CD4-positive, alpha-beta T cell treated with Interleukin-12 subunit alpha and Interleukin-12 subunit beta, for 1 hour (primary cell): Measurements from ENCODE around the gene THRB.

Source experiments
- DNase-seq: peaks from one replicate; pipeline ENCODE4 v3.0.0-alpha.2; 2020

THRB gene

DNA sequence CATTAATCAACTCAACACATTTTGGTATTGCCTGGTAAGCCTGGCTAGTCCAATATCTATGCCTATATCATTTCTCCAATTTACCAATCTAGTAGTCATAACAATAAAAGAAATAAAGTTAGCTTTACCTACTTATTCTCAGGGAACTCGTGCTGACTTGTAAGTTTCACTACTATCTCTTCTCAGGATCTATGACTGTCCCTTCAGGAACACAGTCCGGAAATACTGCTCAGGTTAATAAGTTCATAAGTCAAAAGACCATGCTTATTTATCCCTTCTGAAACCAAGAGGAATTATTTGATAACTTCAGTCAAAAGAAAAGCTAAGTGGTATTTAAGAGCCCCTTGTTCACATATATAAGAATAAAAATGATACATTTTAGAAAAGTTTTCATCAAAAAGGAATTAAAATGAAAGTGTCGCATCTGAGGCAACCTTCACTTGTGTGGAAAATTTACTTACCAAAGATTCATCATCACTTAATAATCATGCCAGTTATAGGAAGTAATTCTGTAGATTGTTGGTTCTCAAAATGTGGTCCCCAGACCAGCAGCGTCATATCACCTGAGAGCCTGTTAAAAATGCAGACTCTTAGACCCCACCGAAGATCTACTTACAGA, 15.5 kb upstream of the THRB start:
- DNase-seq, result no peak

GRCh38 chr3:24508423-24508839, 13.8 kb upstream of the THRB start:
- no peak for DNase-seq

GRCh38 chr3:24507776-24508422, 13.2 kb upstream of the THRB start:
- no peak for DNase-seq

- no peak for DNase-seq
Measured at GRCh38 chr3:24506966-24507775, 12.5 kb upstream of the THRB start.

DNA sequence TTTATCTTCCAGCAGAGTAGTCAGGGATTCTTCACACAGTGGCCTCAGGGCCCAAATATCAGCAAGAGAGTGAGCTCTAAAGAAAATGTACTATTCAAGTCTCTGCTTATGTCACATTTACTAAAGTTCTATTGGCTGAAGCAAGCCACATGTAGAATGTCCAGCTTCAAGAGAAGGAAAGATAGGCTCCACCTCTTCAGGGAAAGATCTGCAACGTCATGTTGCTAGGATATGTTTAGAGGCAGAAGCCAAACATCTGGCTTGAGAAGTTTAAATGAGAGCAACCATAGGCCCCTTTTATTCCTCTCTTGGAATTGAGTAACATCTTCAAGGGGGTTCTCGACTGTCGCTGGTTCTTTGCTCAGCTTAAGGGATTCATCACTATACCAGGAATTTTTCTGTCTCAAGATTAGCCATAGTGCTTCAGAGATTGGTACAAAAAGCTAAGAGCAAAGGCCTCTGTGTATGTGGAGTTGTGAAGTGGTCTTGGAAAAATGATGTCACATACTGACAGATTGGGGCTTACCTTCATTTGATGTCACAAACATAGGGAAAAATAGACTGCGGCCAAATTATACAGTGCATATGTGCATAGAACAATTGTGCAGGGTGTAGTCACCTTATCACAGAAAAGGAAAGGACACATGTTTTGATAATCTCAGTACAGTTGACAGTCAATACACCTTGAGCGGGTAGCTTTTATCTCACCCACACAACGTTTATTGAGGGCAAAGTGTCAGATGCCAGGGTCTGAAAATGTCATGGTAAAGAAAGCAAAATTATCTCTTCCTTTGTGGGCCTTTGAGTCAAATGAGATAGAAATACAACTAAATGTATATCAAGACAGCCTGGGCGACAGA, 11.3 kb upstream of the THRB start:
- no peak for DNase-seq

DNA sequence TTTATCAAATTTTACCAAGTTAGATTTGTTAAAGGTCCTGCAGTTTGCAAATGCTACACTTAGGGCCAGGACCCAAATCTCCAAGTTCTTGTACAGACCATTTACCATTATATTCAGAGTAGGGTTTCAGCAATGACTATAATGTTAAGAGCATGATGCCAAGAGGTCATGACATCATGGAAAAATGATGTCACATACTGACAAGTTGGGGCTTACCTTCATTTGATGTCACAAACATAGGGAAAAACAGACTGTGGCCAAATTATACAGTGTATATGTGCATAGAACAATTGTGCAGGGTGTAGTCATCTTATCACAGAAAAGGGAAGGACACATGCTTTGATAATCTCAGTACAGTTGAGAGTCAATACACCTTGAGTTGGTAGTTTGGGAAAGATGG, 10.1 kb upstream of the THRB start:
- no peak for DNase-seq

DNA sequence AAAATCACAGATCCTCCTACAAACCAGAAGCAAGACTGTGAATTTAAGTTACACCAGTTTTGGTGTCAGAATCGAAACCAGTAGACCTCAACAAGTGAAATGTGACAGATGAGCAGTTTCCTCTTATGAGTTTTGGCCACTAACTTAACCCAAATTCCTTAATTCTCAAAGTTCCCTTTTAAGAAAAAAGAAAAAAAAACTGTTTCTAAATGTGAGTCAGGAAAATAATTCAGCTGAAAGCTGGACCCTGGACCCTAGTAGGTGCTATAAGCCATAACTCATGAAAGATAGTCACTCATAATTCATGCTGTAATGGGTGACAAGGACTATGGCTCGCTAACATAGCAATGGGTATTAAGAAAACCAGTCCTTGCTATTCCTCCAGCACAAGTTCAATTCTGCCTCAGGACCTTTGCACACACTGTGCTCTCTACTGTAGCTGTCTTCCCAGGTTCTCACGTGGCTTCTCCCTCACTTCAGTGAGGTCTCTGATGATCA, 9.0 kb upstream of the THRB start:
- DNase-seq, result no peak

GRCh38 chr3:24502690-24503089, 8.0 kb upstream of the THRB start:
- DNase-seq, result no peak

DNA sequence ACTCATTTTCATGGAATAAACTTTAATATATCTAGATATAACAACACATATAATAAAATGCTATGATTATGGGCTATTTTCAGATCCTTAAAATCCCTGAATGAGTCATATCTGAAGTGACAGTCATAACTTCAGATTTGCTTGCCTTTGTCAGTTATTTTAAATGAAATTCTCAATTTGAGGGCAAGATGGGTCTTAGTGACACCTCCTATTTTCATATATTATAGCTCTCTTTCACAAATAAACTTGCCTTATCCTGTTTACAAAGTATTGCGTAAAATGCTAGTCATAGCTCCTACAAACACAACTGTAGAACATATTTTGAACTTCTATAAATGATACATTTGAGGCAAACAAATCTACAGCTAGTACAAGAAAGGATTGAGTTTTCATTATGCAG, 6.2 kb upstream of the THRB start:
- no peak for DNase-seq

DNA sequence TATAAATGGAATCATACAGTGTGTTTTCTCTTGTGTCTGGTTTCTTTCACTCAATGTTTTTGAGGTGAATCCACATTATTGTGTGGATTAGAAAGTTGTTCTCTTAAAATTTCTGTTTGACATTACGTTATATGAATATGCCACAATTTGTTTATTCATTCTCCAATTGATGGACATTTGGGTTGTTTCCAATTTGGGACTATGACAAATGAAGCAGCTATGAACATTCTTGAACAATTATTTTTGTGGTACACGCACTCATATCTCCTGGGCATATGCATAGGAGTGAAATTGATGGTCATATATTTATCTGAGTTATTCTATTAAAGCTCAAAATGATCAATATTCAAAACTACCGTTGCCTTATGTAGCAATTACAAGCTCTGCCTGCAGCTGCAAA, 5.3 kb upstream of the THRB start:
- no peak for DNase-seq

DNA sequence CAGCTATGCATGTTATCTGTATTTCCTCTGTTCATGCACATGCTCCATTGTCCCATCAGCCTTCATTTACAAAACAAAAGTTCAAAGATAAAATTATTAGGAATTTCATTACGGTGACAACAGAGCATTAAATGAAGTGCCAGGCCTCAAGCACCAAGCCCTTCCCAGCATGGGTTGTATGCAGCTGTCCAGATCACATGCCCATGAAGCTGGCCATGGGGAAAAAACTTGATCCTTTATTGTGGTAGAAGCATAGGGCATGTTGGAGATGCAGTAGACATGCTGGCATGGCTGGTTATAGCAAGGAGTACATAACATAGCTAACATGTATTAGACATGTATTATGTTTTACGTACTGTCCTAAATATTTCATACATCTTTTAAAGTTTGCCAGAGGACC, 4.1 kb upstream of the THRB start:
- DNase-seq, result no peak

DNA sequence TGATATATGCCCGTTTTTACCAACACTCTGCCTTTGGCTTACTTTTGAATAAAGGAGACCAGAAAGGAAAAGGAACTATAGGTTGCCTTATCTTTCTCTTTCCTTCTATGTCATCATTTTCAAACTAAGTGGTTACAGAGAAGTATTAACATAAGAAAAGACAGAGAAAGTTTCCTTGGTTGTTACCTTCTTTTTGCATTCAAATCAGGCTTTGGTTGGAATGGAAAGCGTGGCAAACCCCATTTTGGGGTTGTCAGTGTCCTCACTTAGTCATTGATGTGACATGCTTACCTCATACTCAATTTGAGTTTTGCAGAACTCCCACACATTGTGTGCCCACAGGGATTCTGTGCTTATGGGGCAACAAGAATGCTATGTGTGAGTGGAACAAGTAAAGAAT, 3.7 kb upstream of the THRB start:
- DNase-seq, result no peak

DNA sequence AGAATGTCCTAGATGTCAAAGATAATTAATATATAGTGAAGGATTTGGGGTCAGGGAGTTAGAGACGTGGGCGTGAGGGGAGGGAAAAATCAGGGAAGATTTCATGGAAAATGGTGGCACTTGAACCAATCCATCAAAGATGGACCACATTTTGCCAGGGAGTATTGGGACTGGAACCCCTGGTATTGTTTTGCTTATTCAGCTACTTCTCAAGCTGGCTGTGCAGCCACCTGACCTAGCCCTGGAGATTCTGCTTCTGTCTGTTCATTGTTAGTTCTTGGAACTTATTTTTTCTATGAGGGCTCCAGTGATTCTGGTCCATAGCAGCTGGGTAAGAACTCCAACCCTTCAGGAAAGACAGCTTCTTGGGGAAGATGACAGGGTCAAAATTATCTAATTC, 3.3 kb upstream of the THRB start:
- DNase-seq, result no peak

GRCh38 chr3:24496529-24497482, 2.2 kb upstream of the THRB start:
- no peak for DNase-seq

DNA sequence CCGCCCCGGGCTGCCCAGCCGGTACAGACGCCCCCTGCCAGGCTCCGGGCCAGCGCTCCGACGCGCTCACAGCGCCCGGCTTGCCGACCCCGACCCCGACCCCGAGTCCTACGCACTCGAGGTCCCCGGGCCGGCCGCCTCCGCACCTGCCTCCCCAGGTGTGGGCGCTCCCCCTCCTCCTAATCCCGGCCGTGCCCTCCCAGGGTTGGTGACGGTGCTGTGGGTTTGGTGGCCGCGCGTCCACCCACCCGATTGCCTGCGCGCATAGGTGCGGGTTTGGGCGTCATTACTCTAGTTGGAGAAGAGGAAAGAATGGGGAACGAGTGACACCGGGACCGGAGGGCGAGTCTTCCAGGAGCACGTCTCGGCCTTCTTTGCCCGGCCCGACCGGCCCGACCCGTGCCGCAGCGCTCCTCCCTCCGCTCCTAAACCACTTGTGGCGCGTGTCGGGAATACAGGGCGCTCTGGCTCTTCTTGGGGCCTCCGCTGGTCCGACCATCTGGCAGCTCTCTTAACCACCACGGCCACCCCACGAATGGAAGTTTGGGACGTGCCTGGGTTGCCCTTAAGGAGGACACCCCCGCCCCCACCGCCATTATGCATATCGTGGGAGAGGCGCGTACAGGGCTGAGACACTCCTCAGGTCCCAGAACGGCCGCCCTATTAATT, 810 bp upstream of the THRB start:
- DNase-seq, result no peak

DNA sequence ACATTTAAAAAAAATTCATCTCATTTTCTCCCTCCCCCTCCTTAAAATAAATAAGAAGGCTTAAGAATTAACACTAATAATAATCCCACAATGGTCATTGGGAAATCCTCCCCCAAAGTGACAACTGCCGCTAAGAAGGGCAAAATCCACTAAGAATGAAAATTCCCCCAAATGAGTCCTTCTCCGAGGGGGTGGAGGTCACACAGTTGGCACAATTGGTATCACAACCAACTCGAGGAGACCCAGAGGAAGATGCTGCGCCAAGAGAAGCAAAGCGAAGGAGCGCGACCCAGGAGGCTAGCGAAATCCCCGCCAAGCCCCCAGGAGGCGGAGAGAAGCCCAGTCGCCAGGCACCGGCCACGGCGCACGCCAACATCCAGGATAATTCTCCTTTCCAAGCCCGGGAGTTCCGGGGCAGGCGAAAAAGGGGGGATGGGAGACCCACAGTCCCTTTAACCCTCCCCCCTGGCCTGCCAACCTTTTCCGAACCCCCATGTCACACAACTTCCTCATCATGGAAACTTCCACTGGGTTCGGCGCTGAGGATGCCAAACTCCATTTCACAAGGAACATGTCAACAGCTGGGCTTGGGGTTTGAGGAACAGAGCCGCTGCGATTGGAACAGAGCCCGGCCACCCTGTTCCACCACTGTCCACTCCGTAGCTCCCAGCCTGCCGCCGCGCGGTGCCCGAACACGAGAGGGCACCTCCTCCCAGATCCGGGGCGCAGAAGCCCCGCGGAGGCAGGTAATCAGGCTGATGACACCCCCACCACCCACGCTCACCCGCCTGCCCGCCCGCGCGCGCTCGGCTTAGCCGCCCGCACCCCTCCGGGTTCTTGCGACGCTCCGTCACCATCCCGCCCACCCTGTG, 668 bp downstream of the THRB start:
- DNase-seq, result no peak

DNA sequence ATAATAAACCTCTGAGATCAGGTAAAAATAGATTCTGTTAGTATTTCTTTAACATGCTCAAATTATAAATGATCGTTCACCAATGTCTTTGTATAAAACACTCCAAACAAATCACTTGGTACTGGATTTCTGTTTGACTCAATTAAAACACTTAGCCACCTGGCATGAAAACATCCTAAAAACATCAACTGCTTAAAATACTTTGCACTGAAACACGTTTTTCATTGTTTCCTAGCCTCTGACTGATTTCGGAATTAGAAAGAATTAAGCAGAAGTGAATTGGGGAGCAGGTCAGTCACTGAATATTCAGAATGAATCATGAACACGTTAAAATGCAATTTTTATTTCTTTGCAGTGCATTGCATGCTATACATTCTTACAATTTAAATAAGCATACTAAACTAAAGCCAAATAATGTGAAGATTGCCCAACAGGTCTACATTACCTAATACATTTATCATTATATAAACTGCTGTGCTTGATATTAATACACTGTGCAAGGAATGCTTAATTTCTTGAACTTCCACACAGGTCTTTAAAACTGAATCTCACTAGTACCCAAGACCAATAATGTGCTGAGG, 1.6 kb downstream of the THRB start:
- no peak for DNase-seq

DNA sequence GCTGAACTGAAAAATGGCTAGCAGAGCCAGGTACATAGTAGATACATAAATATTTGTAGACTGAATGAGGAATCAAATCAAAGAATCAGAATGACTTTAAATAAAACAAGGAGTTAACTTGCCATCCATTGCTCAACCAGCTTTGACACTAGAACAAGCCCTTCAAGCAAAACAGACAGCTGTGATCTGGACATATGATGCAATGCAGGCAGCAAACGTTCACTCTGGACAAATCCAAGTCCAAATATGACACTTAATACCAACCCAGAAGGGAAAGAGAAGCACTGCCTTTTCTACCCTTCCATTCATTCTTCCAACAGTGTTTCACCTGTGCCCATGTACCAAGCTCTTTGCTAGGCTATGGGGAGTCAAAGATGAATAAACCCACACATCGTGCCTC, 4.5 kb downstream of the THRB start:
- no peak for DNase-seq

DNA sequence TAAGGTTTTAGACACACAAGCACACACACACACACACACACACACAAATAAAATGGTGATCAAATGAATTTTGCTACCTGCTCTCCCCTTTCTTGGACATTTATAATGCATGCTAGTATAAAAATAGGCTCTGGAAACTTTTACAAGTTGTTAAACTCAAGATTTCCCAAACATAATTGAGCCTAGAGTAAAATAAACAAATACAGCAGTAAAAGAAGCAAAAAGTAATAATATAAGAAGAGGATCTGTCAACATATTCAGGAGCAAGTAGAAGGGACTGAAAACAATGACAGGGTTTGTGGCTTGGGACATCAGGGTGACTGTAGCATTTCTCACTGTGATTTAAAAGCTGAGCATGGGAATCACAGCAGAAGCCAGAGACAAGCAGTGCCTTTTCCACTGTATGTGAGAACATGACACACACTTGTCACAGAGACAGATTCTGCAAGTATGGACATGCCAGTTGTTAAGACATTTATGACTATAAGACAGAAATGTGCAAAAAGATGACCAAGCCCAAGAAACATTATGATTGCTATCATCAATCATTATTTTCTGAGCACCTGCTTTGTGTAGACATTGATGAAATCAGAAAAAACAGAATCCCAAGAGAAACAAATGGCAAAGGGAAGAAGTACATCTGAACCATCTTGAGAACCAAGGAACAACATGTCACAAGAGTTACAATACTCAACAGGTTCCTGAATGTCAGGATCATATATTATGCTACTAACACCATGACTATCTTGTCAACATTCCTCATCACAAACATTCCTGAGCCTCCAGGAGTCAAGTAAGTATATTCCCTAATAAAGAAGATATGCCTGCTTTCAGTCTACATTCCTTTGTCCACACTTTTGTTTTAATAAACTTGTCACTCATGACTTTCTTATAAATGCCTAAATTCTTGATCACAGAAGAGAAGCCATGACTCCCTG, 7.1 kb downstream of the THRB start:
- no peak for DNase-seq
